OCI-LY3 (cell line): ENCODE results near the gene SPRY4.

Experiments
- H2AFZ ChIP-seq: fragments of 200-600, 300-600 bp; shearing (Covaris generic); 2 replicates; pipeline ENCODE4 v1.6.0; 2014; ENCODE audit warnings: antibody characterized with exemption, low read depth, low read length
- H3K27ac ChIP-seq: fragments of 200-600, 300-600 bp; sonication (generic); 2 replicates; pipeline ENCODE4 v1.5.1; 2014; ENCODE audit warnings: mild to moderate bottlenecking, low read length, moderate library complexity, mixed read lengths
- H3K27me3 ChIP-seq: fragments of 200-600, 300-600 bp; sonication (generic); 2 replicates; pipeline ENCODE4 v1.6.1; 2014; ENCODE audit warnings: low read depth, low read length, mixed read lengths
- H3K36me3 ChIP-seq: fragments of 200-600, 300-600 bp; sonication (generic); replicated peaks from 2 replicates; pipeline ENCODE3; 2014; ENCODE audit warnings: low read depth, low read length, mixed read lengths
- H3K4me1 ChIP-seq: fragments of 300-600, 200-600 bp; sonication (generic); 2 replicates; pipeline ENCODE4 v1.6.1; 2014; ENCODE audit warnings: low read length, mixed read lengths
- H3K4me2 ChIP-seq: fragments of 200-600, 300-600 bp; sonication (generic); 2 replicates; pipeline ENCODE4 v1.6.1; 2014; ENCODE audit warnings: low read length, mixed read lengths
- H3K4me3 ChIP-seq: fragments of 300-600, 200-600 bp; sonication (generic); 2 replicates; pipeline ENCODE4 v1.5.1; 2014; ENCODE audit warnings: antibody characterized with exemption, mild to moderate bottlenecking, low read length, moderate library complexity
- H3K79me2 ChIP-seq: fragments of 300-600, 200-600 bp; shearing (Covaris generic); 2 replicates; pipeline ENCODE4 v1.6.1; 2014; ENCODE audit warnings: mild to moderate bottlenecking, low read length, mixed read lengths
- H3K9ac ChIP-seq: fragments of 300-600, 200-600 bp; shearing (Covaris generic); 2 replicates; pipeline ENCODE4 v1.6.0; 2014; ENCODE audit warnings: mild to moderate bottlenecking, low read length, moderate library complexity
- H3K9me3 ChIP-seq: fragments of 200-600, 300-600 bp; shearing (Covaris generic); 2 replicates; pipeline ENCODE4 v1.6.1; 2014; ENCODE audit warnings: low read length, mixed read lengths; ENCODE audit not compliant: insufficient read depth
- H4K20me1 ChIP-seq: fragments of 200-600, 300-600 bp; sonication (generic); 2 replicates; pipeline ENCODE4 v1.6.1; 2016; ENCODE audit warnings: low read length, mixed read lengths; ENCODE audit not compliant: insufficient read depth
- EZH2phosphoT487 ChIP-seq: fragments of 200-600 bp; shearing (Covaris generic); IDR thresholded peaks from 2 replicates; pipeline ENCODE4 v1.6.1; 2018; ENCODE audit warnings: antibody characterized with exemption, mixed run types, low read depth
- TF ChIP-seq, protein P1 (sequence below): fragments of 200-600, 300-600 bp; sonication (generic); IDR thresholded peaks from 2 replicates; pipeline ENCODE4 v1.5.1; 2014; ENCODE audit warnings: antibody characterized with exemption, low read length, low read depth

The SPRY4 gene

GRCh38 chr5:142316681-142317080 is 8.1 kb downstream of the SPRY4 start:
- no peaks in the 10 kb centered on the region for H3K9me3 ChIP-seq
- no peaks in the 10 kb centered on the region for H3K27me3 ChIP-seq
- no peak overlapping the region for H3K4me2 ChIP-seq
- H4K20me1 ChIP-seq: no peaks in the 10 kb centered on the region
- H2AFZ ChIP-seq: no peak overlapping the region
- H3K4me1 ChIP-seq: no peaks in the 10 kb centered on the region
- no peak overlapping the region for H3K4me3 ChIP-seq
- no peaks in the 10 kb centered on the region for H3K36me3 ChIP-seq
- H3K79me2 ChIP-seq: no peaks in the 10 kb centered on the region
- H3K9ac ChIP-seq: no peak overlapping the region
- no peak overlapping the region for H3K27ac ChIP-seq
- TF ChIP-seq, protein P1, sequence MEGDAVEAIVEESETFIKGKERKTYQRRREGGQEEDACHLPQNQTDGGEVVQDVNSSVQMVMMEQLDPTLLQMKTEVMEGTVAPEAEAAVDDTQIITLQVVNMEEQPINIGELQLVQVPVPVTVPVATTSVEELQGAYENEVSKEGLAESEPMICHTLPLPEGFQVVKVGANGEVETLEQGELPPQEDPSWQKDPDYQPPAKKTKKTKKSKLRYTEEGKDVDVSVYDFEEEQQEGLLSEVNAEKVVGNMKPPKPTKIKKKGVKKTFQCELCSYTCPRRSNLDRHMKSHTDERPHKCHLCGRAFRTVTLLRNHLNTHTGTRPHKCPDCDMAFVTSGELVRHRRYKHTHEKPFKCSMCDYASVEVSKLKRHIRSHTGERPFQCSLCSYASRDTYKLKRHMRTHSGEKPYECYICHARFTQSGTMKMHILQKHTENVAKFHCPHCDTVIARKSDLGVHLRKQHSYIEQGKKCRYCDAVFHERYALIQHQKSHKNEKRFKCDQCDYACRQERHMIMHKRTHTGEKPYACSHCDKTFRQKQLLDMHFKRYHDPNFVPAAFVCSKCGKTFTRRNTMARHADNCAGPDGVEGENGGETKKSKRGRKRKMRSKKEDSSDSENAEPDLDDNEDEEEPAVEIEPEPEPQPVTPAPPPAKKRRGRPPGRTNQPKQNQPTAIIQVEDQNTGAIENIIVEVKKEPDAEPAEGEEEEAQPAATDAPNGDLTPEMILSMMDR: no peak
- no peak for TF ChIP-seq EZH2phosphoT487

DNA sequence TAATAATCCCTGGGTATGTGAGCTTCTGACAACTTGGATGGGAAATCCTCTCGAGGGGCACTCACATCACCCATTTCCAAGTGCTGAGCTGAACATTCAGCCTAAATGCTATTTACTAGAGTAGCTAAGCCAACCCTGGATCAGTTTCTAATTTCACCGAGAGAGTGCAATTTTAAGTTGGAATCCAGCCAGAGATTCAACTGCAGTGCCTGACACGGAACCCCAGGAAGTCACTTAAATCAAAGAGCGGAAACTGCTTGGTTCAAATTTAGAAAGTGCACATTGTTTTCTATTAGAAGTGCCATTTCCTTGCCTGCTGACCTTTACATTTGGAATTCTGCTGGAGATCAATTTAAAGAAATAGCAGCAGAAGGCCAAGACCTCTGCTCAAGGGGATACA is 8.8 kb downstream of the SPRY4 start:
- no peak overlapping the region for H3K27ac ChIP-seq
- H3K4me3 ChIP-seq: no peak overlapping the region
- no peak overlapping the region for H3K4me2 ChIP-seq
- no peaks in the 10 kb centered on the region for H3K4me1 ChIP-seq
- no peaks in the 10 kb centered on the region for H3K79me2 ChIP-seq
- no peak for TF ChIP-seq EZH2phosphoT487
- TF ChIP-seq, protein P1: no peak
- H4K20me1 ChIP-seq: no peaks in the 10 kb centered on the region
- H3K27me3 ChIP-seq: no peaks in the 10 kb centered on the region
- H3K9me3 ChIP-seq: no peaks in the 10 kb centered on the region
- no peaks in the 10 kb centered on the region for H3K36me3 ChIP-seq
- no peak overlapping the region for H2AFZ ChIP-seq
- H3K9ac ChIP-seq: no peak overlapping the region

DNA sequence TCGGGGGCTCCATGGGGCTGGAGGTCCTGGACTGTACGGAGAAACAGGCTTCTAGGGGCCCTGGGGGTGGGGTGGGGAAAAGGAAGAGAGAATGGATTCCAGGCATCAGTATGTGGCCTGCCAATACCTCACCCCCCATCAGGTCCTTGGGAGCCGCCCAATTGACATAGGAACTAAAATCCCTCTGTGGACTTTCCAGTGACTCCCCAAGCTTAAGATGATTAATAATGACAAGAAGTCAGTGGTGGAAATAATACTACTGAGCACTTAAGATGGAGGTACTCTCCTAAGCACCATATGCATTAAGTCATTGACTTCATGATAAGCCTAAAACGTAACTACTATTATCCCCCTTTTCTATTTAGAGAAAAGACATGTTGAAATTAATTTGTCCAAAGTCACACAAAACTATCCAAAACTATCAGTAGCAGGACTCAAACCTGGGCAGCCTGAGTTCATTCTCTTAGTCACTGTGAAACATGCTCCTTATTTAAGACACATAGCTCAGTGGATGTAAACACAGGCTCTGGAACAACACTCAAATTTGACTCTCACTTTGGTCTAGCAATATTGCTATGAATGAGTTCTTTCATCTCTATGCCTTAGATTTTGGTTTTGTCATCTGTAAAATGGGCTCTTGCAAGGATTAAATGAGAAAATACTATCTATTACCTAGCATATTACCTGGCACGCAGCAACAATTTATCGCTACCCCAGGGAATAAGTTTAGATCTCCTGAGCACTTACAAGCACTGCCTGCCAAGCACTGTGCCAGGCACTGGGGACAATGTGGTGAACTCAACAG is 9.5 kb downstream of the SPRY4 start:
- H4K20me1 ChIP-seq: no peaks in the 10 kb centered on the region
- no peak overlapping the region for H3K27ac ChIP-seq
- no peak overlapping the region for H2AFZ ChIP-seq
- no peaks in the 10 kb centered on the region for H3K79me2 ChIP-seq
- H3K4me3 ChIP-seq: no peak overlapping the region
- H3K27me3 ChIP-seq: no peaks in the 10 kb centered on the region
- H3K9me3 ChIP-seq: no peaks in the 10 kb centered on the region
- no peak overlapping the region for H3K4me2 ChIP-seq
- H3K9ac ChIP-seq: no peak overlapping the region
- no peaks in the 10 kb centered on the region for H3K4me1 ChIP-seq
- no peaks in the 10 kb centered on the region for H3K36me3 ChIP-seq
- TF ChIP-seq, protein P1: no peak
- no peak for TF ChIP-seq EZH2phosphoT487

DNA sequence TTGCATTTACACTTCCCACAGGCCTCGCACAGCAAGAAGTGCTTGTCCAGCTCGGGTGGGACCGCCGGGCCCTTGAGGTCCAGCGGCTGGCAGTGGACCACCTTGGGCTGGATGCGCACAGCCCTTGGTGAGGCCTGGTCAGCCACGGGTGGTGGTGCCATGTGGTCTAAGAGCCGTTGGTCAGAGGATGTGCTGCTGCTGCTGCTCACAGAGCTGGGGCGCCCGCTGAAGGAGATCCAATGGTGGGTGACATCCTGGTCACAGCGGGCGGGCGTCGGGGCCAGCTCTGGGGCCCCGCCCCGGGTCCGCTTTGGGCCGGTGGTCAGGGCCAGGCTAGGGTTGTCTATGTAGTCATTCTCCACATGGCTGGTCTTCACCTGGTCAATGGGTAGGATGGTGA is 10.2 kb downstream of the SPRY4 start:
- no peak overlapping the region for H3K4me2 ChIP-seq
- H3K4me1 ChIP-seq: no peaks in the 10 kb centered on the region
- H3K36me3 ChIP-seq: no peaks in the 10 kb centered on the region
- no peak overlapping the region for H3K4me3 ChIP-seq
- no peaks in the 10 kb centered on the region for H3K9me3 ChIP-seq
- no peak overlapping the region for H3K27ac ChIP-seq
- no peaks in the 10 kb centered on the region for H3K27me3 ChIP-seq
- TF ChIP-seq EZH2phosphoT487: no peak
- H3K79me2 ChIP-seq: no peaks in the 10 kb centered on the region
- no peaks in the 10 kb centered on the region for H4K20me1 ChIP-seq
- H3K9ac ChIP-seq: no peak overlapping the region
- no peak overlapping the region for H2AFZ ChIP-seq
